Esophagus mucosa (tissue), 1 donor: ENCODE data around the gene KRTAP10-5. TPM values are rescaled to one million over a fixed set of nuclear protein-coding genes. Genes with fewer than 3 reads are reported as not detected.
"Not testable (repeated sequence)": the region's sequence is repeated elsewhere in the genome, so short reads cannot be mapped to it uniquely, and the experiment has no call there.

ENCODE experiments used
- ATAC-seq: fragments of 200-7000 bp; cut with Tn5 transposase; one replicate; pipeline ENCODE4 v1.9.1; 2020
- total RNA-seq: library from RNA; stranded (reverse); gene quantifications from one replicate; pipeline ENCODE4 v1.2.4, GENCODE V29; 2023
- donor health status: DM: yes; HTN: yes; CAD: no.

KRTAP10-5 gene, protein sequence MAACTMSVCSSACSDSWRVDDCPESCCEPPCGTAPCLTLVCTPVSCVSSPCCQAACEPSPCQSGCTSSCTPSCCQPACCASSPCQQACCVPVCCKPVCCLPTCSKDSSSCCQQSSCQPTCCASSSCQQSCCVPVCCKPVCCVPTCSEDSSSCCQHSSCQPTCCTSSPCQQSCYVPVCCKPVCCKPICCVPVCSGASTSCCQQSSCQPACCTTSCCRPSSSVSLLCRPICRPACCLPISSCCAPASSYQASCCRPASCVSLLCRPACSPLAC
- total RNA-seq = not detected

GRCh38 chr21:44580231-44580821, at the start of gene KRTAP10-5:
TSS of gene KRTAP10-5 (minus strand) at chr21:44580604. CDS start at chr21:44580578, 26 bp downstream.
- ATAC-seq = not testable (repeated sequence)

DNA sequence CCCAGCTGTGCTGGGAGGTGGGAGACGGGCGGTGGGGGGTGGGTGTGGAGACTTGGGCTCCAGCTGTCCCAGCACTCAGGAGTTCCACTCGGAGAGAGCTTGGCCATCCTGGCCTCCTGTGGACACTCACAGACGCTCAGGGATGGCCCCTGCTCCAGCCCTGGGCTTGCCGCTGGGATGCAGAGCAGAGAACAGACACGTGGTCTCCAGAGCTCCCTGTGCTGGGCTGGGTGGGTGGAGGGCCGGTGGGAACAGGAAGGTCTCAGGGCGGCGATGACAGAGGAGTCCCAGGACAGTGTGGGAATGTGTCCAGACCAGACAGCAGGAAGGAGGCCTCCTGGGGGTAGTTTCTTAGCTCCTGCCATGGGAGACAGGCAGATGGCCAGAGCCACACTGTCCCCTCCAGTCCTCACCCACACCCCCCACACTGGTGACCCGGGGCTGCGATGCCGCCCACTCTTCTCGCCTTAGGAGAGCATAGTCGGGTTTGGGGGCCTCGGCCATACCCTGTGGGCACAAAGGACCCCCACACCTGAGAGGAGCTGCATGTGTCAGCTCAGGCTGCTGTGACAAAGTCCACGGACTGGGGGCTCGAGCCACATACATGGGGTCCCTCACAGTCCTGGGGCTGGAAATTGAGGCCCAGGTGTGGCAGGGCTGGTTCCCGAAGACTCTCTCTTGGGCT, 48.4 kb upstream of the KRTAP10-5 start:
- ATAC-seq = peak; percentile 20

DNA sequence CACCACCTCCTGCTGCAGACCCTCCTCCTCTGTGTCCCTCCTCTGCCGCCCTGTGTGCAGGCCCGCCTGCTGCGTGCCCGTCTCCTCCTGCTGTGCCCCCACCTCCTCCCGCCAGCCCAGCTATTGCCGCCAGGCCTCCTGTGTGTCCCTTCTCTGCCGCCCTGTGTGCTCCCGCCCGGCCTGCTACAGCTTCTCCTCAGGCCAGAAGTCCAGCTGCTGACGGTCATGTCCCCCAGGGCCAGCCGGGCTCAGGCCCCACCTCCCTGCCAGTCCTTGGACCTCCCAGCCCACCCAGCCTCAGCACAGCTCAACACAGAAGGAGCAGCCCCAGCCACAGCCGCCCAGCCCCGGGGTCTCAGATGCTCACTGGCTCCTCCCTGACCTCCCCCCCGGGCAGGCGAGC, 47.4 kb upstream of the KRTAP10-5 start:
- ATAC-seq = not testable (repeated sequence)

DNA sequence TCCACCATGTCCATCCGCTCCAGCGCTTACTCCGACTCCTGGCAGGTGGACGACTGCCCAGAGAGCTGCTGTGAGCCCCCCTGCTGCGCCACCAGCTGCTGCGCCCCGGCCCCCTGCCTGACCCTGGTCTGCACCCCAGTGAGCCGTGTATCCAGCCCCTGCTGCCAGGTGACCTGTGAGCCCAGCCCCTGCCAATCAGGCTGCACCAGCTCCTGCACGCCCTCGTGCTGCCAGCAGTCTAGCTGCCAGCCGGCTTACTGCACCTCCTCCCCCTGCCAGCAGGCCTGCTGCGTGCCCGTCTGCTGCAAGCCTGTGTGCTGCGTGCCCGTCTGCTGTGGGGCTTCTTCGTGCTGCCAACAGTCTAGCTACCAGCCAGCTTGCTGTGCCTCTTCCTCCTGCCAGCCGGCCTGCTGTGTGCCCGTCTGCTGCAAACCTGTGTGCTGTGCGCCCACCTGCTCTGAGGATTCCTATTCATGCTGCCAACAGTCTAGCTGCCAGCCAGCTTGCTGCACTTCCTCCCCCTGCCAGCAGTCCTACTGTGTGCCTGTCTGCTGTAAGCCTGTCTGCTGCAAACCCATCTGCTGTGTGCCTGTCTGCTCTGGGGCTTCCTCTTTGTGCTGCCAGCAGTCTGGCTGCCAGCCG, 46.9 kb upstream of the KRTAP10-5 start:
- ATAC-seq = not testable (repeated sequence)

- ATAC-seq = no peak
Measured at GRCh38 chr21:44626673-44627143, 46.3 kb upstream of the KRTAP10-5 start, which contains the start of gene KRTAP10-9. TSS of gene KRTAP10-9 (plus strand) at chr21:44627093. CDS start at chr21:44627172, 79 bp downstream.

GRCh38 chr21:44626262-44626661, 45.9 kb upstream of the KRTAP10-5 start:
- ATAC-seq = no peak

GRCh38 chr21:44625756-44626155, 45.4 kb upstream of the KRTAP10-5 start:
- no peak for ATAC-seq

GRCh38 chr21:44623575-44623974, 43.2 kb upstream of the KRTAP10-5 start:
- no peak for ATAC-seq

GRCh38 chr21:44619886-44620285, 39.5 kb upstream of the KRTAP10-5 start:
- no peak for ATAC-seq

DNA sequence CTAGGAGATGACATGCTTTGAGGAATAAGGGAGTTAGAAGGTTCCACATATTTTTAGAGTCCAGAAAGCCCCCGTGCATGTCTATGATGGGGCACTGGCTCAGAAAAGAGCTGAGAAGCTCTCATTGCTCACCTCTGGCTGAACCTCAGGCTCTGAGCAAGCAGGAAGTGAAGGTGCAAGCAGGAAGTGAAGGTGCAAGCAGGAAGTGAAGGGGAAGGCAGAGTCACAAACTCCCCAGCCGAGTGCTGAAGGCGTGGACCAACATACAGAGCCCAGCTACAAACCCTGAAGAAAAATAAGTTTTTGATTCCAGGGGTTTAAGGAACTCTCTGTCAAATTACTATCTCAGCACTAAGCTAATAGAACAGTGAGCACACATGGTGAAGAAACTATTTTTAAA, 38.5 kb upstream of the KRTAP10-5 start:
- peak; percentile 64 for ATAC-seq

GRCh38 chr21:44618504-44618903, 38.1 kb upstream of the KRTAP10-5 start:
- ATAC-seq = no peak

- no peak for ATAC-seq
Measured at GRCh38 chr21:44617071-44617501, 36.7 kb upstream of the KRTAP10-5 start.

- peak; percentile 36 for ATAC-seq
Measured at GRCh38 chr21:44616591-44616926, 36.2 kb upstream of the KRTAP10-5 start.

DNA sequence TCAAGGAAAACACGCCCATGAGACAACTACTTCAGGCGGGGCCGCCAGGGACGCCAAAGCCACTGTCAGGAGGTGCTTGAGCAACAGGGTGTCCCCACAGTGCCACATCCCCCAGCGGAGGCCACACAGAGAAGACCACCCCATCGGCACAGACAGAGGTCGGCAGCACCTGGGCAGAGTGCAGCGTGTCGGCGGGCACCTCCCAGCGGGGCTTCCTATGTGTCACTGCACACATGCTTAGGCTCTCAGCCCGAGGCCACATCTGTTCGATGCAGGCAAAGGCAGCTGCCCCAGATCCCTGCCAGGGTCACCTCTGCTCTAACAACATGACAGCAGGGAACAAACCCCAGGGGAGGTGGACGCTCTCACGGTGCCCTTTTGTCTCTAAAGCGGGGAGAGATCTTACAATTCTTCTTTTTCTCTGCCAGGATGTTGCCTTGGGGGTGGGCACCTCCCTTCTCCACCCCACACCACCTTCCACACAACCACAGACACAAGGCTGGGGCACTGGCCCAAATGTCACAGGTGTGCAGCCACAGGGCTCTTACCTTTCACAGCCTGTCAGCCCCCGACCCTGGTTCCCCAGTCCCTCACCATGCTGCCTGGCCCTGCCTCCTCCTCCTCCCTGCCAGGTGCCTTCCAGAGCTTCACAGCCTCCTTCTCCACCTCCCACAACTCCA, 35.6 kb upstream of the KRTAP10-5 start:
- no peak for ATAC-seq

DNA sequence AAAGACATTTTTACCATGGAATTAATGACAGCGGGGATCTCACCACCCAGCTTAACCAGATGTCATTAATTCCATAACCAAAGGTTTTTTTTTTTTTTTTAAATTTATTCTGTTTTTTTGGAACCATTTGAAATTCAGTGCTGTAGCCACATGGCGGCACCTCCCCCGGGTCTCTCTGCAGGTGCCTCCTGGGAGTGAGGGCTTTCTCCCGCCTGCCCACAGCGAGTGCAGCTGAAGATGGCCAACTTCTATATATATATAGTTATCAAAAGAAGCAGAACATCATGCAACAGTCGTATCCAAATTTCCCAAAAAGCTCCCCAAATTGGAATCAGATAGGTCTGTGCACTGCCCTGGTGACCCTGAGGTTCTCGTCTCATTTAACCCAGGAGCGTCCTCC, 35.1 kb upstream of the KRTAP10-5 start:
- ATAC-seq = no peak

DNA sequence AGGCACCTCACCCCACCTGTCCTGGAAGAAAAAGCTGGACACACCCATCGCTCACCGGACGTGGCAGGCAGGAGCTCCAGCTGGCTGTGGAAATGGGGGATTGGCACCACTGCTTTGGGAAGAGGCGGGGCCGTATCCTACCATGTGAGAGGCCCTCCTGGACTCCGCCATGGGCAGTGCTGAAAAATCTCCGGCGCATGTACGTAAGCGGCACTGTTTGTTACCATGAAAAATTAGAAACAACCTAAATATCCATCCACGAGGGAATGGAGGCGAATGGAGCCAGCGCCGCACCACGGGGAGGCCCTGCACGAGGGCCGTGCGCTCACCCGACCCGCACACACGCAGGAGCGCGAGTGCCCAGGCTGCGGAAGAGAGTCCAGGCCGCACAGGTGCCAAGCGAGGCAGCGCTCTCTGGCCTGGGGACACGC, 34.6 kb upstream of the KRTAP10-5 start:
- no peak for ATAC-seq

DNA sequence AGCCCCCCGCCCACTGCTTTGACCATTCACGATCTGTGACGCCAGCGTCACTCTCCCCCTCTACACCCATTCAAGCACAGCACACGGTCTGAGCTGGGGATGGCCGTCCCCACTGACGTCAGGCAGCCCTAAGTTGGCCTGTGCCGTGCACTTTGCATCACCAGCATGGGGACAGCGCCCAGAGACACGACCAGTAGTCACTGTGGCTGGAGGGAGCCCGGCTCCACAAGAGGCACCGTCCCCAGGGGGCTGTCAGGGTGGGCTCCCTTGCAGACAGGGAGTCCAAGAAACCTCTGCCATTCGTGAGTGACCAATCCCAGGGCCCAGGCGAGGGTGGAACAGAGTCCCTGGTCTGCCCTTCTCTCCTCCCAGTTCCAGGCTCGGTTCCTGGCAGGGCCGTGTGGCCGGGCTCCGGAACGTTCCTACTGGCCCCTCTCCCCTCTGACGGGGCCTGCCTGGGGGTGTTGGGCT, 33.8 kb upstream of the KRTAP10-5 start:
- no peak for ATAC-seq

GRCh38 chr21:44613386-44614155, 33.2 kb upstream of the KRTAP10-5 start:
- ATAC-seq = peak; percentile 14

GRCh38 chr21:44612669-44613229, 32.3 kb upstream of the KRTAP10-5 start:
- no peak for ATAC-seq

- ATAC-seq = no peak
Measured at GRCh38 chr21:44612029-44612486, 31.7 kb upstream of the KRTAP10-5 start, which contains the start of gene KRTAP10-8. TSS of gene KRTAP10-8 (plus strand) at chr21:44612079. CDS start at chr21:44612101, 22 bp downstream.

DNA sequence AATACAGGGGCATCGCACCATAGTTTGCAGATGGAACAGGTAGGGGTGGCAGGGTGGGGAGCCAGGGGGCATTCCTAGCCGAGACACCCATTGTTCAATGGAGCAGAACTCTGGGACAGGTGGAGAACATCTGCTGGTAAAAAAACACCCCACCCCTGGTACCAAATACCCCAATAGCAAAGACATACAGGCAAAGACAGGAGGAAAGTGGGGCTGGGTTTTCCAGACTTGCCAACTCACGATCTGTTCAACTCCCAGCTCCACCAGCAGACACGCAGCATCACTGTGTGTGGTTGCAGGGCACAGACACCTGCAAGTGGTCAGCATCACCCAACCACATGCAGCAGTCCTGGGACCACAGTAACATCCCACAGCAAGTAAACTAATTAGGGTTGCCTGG, 31.1 kb upstream of the KRTAP10-5 start:
- no peak for ATAC-seq
